Measurements from ENCODE around the gene ZNF316. TPM values are rescaled to one million over a fixed set of nuclear protein-coding genes. Genes with fewer than 3 reads are reported as not detected.

The ZNF316 gene
- total RNA-seq, result 10 to 100 TPM; 17.2 to 19.0 TPM

DNA sequence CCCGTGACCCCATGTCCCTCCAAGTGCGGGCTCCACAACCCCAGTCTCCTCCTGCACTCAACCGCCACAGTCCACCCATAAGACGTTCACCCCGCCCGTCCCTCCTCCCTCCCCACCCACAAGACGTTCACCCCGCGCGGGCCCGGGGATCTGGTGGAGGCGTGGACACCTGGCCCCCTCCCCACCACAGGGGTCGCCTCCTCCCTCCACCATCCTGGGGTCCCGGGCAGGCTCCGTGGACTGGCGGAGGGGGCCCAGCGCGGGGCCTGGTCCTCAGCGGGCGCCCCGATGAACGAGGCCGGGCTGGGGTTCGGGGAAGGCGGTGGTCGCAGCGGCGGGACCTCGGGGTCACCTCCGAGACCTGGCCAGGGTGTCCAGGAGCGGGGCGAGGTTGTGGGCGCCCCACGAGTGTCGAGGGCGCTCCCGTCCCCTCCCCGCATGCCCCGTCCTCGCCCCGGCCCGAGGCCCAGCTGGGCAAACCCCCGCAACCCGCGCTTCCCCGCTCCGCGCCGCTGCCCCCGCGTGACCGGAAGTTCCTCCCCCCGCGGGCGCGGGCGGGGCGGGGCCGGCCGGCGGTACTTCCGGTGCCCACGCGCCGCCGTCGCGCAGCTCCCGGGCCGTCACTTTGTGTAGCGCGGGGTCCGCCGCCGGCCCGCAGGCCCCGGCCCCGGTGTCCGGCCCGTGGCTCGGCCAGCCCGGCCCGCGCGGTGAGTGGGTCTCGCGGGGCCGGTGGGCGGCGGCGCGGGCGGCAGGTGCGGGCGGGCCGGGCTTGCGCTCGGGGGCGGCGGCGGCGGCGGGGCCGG is at the start of gene ZNF316:
Gene ZNF316, plus strand, starts transcription at position 578 of the 803 bp plus-strand sequence. CDS start 5,092 bp downstream, outside the sequence.
- Mint-ChIP-seq H3K36me3 (peaks cover 30% of the 10 kb centered on the region), H3K27me3 (no peaks in the 10 kb centered on the region), H3K4me3 (peak within 1 kb of the TSS; percentile 88), H3K27ac (peak within 1 kb of the TSS; percentile 91), H3K9me3 (peaks cover 2% of the 10 kb centered on the region), H3K4me1 (peaks cover 29% of the 10 kb centered on the region)
- peak; percentile 67 for DNase-seq

DNA sequence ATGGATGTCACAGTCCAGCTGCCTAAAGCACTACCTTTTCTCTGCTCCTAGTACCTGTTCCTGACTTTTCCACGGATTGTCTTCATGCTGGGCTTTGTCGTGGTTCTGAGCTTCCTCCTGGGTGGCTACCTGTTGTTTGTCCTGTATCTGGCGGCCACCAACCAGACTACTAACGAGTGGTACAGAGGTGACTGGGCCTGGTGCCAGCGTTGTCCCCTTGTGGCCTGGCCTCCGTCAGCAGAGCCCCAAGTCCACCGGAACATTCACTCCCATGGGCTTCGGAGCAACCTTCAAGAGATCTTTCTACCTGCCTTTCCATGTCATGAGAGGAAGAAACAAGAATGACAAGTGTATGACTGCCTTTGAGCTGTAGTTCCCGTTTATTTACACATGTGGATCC is 48.6 kb upstream of the ZNF316 start:
- Mint-ChIP-seq H3K4me3 (no peak overlapping the region), H3K36me3 (peaks cover 40% of the 10 kb centered on the region), H3K4me1 (peaks cover 21% of the 10 kb centered on the region), H3K9me3 (no peaks in the 10 kb centered on the region), H3K27ac (peak overlapping the region; percentile 31), H3K27me3 (no peaks in the 10 kb centered on the region)
- no peak for DNase-seq

DNA sequence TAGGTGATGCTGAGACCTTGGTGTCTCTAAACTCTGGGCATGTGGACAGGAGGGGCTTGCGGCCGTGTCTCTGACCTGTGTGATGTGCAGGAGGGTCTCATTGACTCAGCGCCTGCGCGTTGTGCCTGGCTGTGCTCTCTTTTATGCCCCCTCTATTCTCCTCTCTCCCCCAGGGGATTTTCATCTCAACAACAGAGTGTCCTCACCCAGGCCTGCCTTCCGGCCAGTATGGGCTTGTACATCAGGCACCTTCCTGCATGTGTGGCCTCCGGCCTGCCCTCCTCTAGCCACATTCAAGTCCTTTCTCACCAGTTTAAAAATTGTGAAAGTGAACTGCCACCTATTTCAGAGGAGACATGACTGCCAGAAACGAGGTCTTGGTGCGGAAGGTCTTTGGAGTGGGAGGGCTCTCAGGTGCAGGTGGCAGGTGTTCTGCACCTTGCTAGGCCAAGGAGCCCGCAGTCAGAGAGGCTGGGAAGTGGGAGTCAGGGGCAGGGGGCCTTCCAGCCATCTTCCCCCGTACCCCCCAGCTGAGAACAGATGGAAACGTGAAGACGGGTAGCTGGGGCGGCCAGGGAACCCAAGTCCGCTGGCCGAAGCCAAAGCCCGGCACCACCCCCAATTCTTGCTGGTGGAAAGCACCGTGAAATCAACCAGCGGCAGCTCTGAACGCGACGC is 47.8 kb upstream of the ZNF316 start:
- peaks cover 22% of the 10 kb centered on the region for H3K4me1 Mint-ChIP-seq
- peak overlapping the region; percentile 67 for H3K4me3 Mint-ChIP-seq
- H3K27ac Mint-ChIP-seq, result peak overlapping the region; percentile 60
- peaks cover 41% of the 10 kb centered on the region for H3K36me3 Mint-ChIP-seq
- no peaks in the 10 kb centered on the region for H3K27me3 Mint-ChIP-seq
- no peak for DNase-seq
- H3K9me3 Mint-ChIP-seq, result no peaks in the 10 kb centered on the region

DNA sequence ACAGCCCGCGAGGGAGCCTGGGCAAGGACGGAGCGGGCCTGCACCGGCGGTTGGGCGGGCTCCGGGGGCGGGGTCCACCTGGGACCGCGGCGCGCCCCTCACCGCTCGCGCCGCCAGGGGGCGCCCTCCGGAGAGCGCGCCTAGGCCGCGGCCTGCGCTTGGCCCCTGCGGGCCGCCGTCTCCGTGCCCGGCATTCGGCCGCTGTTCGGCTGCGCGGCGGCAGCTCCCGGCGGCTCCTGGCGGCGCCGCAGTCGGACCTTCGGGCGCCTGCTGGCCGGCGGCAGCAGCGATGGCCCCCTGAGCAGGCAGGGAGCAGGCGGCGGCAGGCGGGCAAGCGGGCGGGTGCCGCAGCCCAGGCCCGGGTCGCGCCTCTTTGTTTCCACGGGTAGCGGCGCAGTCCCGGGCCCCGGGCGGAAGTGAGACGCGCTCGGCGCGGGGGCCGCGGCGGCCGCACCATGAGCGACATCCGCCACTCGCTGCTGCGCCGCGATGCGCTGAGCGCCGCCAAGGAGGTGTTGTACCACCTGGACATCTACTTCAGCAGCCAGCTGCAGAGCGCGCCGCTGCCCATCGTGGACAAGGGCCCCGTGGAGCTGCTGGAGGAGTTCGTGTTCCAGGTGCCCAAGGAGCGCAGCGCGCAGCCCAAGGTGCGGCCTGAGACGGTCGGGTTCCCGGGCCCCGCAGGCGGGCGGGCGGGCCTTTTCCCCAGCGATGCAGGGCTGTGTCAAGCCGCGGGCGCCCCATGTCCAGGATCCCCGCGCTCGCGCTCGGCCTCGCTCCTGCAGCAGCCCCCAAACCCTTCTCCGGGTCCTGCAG is 47.1 kb upstream of the ZNF316 start, which contains the start of gene INTS15:
Gene INTS15, plus strand, starts transcription at position 193 of the 816 bp plus-strand sequence. Its CDS starts 263 bp downstream, at position 456.
- H3K36me3 Mint-ChIP-seq, result peaks cover 38% of the 10 kb centered on the region
- no peaks in the 10 kb centered on the region for H3K9me3 Mint-ChIP-seq
- H3K4me3 Mint-ChIP-seq, result peak within 1 kb of the TSS; percentile 98
- peak; percentile 91 for DNase-seq
- peaks cover 23% of the 10 kb centered on the region for H3K4me1 Mint-ChIP-seq
- H3K27ac Mint-ChIP-seq, result peak within 1 kb of the TSS; percentile 85
- H3K27me3 Mint-ChIP-seq, result no peaks in the 10 kb centered on the region

DNA sequence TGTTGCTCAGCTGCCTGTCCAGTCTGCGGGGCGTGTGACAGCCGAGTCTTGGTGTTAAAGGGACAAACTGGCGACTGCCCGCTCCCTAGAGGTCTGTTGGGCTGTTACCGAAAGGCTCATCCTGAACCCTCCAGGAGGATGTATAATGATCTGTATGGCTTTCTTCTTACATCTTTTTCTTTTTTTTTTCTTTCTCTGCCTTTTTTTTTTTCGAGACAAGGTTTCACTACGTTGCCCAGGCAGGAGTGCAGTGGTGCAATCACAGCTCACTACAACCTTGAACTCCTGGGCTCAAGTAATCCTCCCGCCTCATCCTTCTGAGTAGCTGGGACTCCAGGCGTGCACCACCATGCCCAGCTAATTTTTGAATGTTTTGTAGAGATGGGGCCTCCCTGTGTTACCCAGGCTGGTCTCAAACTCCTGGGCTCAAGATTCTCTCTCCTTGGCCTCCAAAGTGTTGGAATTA is 46.4 kb upstream of the ZNF316 start:
- H3K4me1 Mint-ChIP-seq, result peaks cover 23% of the 10 kb centered on the region
- peaks cover 36% of the 10 kb centered on the region for H3K36me3 Mint-ChIP-seq
- no peaks in the 10 kb centered on the region for H3K9me3 Mint-ChIP-seq

DNA sequence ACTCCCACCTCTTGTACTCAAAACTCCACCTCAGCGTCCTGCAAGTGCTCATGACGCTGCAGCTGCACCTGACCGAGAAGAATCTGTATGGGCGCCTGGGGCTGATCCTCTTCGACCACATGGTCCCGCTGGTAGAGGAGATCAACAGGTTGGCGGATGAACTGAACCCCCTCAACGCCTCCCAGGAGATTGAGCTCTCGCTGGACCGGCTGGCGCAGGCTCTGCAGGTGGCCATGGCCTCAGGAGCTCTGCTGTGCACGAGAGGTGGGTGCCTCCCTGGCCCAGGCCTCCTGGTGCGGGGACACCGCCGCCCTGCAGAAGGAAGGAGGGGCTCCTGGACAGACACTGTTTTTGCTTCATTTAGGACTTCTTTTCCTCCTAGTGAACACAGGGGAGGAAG is 37.0 kb upstream of the ZNF316 start:
- Mint-ChIP-seq H3K4me1 (peaks cover 3% of the 10 kb centered on the region), H3K27me3 (no peaks in the 10 kb centered on the region), H3K36me3 (peaks cover 19% of the 10 kb centered on the region), H3K9me3 (no peaks in the 10 kb centered on the region), H3K27ac (no peak overlapping the region), H3K4me3 (no peak overlapping the region)
- DNase-seq, result no peak

More for the DNA sequence above, 46.4 kb upstream of the ZNF316 start:
- Mint-ChIP-seq H3K27me3 (no peaks in the 10 kb centered on the region), H3K27ac (peak overlapping the region; percentile 85), H3K4me3 (peak overlapping the region; percentile 98)
- no peak for DNase-seq

DNA sequence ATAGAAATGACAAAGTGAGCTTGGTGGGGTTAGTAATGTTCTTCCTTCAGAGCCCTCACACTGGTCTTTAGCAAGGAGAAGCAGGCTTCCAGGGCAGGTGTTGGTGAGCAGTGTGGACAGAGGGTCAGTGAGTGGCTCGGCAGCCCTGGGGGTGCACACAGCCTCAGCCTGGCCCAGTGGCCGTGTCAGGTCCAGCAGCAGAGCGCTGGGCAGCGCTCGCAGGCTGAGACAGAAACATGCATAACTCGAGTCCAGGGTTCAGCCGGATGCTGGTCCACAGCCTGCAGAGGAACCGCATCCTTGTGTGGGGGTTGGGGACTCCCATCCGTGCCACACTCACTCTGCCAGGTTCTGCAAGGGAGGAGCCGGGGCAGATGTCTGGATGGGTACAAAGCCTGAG is 32.7 kb upstream of the ZNF316 start:
- H3K27me3 Mint-ChIP-seq, result no peaks in the 10 kb centered on the region
- peaks cover 5% of the 10 kb centered on the region for H3K4me1 Mint-ChIP-seq
- H3K9me3 Mint-ChIP-seq, result no peaks in the 10 kb centered on the region
- no peak for DNase-seq
- H3K4me3 Mint-ChIP-seq, result no peak overlapping the region
- peaks cover 17% of the 10 kb centered on the region for H3K36me3 Mint-ChIP-seq
- H3K27ac Mint-ChIP-seq, result no peak overlapping the region

DNA sequence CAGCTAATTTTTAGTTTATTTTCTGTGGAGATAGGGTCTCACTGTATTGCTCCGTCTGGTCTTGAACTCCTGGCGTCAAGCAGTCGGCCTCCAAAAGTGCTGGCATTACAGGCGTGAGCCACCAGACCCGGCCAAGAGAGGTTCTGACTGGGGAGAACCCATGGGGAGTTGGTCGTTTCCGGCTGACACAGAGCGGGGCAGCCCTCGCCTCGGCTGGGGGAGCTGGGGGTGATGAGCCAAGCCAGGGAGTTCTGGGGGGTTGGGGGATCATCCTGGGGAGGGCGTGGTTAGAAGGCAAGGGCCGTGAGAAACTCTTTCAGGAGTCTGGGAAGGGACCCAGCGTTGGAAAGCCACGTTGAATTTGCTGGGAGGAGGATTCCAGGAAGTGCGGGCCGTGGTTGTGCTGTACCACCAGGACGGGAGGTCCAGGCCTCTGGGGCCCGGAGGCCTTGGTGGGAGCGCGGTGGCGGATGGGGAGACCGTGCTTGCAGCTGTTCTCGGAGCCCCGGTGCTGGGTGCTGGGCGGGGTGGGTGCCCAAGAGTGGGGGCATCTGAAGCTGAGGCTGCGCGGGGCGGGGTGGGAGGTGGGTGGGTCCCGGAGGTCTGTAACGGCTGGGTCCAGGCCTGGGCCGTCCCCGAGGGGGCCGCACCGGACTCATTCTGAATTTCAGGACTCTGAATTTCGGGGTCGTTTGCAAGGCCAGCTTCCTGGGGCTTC is 30.1 kb upstream of the ZNF316 start:
- Mint-ChIP-seq H3K27me3 (no peaks in the 10 kb centered on the region), H3K27ac (no peak overlapping the region), H3K9me3 (no peaks in the 10 kb centered on the region), H3K36me3 (peaks cover 14% of the 10 kb centered on the region), H3K4me1 (peaks cover 4% of the 10 kb centered on the region), H3K4me3 (no peak overlapping the region)
- no peak for DNase-seq

DNA sequence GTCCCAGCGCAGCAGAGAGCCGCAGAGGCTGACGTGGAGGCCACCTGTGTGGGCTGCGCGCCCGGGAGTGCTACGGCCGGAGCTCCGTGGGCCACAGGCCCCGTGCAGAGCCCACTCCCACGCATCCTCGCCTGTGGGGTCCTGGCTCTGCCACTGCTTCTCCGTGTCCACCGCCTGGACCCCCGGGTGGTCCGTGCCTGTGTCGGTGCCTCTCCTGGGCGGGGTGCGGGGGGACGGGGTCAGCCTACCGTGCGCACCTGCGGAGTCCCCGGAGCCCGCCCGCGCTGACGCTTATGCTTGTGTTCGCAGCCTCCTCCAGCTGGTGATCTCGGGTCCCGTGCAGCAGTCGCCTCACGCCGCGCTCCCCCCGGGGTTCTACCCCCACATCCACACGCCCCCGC is 29.5 kb upstream of the ZNF316 start:
- Mint-ChIP-seq H3K36me3 (peaks cover 8% of the 10 kb centered on the region), H3K27ac (no peak overlapping the region), H3K4me1 (peaks cover 2% of the 10 kb centered on the region), H3K27me3 (no peaks in the 10 kb centered on the region), H3K4me3 (no peak overlapping the region), H3K9me3 (no peaks in the 10 kb centered on the region)
- no peak for DNase-seq

DNA sequence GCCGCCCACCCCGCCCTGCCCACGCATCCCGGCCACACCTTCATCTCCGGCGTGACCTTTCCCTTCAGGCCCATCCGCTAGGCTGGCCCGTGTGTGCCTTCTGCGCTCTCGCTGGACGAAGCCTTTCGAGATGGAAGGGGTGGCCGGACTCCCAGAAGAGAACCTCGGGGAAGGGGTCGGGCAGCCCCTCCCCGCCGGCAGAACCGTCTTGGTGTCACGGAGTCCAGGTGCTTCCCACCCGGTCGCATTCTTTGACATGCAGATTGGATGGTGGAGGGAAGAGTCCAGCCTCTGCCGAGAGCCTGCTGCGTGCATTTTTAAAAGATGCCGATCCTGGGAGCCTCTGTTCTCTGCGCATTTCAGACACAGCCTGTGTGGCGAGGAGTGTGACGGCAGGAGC is 29.0 kb upstream of the ZNF316 start:
- no peak overlapping the region for H3K4me3 Mint-ChIP-seq
- peaks cover 6% of the 10 kb centered on the region for H3K36me3 Mint-ChIP-seq
- no peaks in the 10 kb centered on the region for H3K27me3 Mint-ChIP-seq

DNA sequence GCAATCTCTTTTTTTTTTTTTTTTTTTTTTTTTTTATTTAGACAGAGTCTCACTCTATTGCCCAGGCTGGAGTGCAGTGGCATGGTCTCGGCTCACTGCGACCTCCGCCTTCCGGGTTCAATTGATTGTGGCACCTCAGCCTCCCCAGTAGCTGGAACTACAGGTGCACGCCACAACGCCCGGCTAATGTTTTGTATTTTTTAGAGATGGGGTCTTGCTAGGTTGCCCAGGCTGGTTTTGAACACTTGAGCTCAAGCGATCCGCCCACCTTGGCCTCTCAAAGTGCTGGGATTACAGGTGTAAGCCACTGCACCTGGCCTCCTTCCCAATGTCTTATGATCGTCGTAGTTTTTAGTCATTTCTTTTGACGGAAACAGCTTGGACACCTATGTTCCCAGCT is 28.3 kb upstream of the ZNF316 start:
- Mint-ChIP-seq H3K4me3 (no peak overlapping the region), H3K27ac (no peak overlapping the region), H3K36me3 (peaks cover 6% of the 10 kb centered on the region), H3K4me1 (peaks cover 2% of the 10 kb centered on the region), H3K27me3 (no peaks in the 10 kb centered on the region), H3K9me3 (no peaks in the 10 kb centered on the region)
- no peak for DNase-seq

More for the DNA sequence above, 29.0 kb upstream of the ZNF316 start:
- Mint-ChIP-seq H3K9me3 (no peaks in the 10 kb centered on the region), H3K4me1 (peaks cover 2% of the 10 kb centered on the region), H3K27ac (no peak overlapping the region)
- DNase-seq, result no peak

DNA sequence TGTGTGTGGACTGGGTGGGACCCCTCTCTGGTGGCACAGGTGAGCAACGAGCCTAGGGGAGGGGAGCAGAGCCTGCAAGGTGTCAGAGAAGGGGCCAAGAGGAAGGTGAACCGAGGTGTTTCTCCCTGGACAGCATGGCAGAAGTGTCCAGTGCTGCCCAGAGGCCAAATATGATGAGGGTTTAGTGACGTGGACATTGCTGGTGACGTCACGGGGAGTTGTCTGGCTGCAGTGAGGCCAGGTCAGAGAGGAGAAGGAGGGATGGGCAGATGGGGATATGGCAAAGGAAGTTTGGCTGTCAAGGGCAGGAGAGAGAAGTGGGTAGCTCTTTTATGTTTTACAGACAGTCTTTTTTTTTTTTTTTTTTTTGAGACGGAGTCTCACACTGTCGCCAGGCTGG is 24.3 kb upstream of the ZNF316 start:
- Mint-ChIP-seq H3K27me3 (no peaks in the 10 kb centered on the region), H3K36me3 (no peaks in the 10 kb centered on the region)

DNA sequence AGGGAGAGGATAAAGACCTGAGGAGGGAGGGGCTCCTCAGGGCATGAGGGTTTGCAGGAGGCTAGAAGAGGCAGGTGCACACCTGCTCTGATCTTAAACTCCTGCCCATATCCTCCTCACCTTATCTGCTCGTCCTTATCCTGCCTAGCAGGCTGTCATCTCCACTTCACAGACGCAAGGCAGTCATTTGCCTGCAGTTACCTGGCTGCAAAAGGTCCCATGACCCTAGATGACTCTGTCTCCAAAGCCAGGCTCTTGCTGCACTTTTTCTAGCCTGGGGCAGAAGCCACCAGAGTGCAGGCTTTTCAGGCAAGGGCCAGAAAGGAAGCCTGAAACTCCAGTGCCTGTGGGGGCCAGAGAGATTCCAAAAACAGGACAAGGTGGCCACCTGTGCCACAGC is 23.4 kb upstream of the ZNF316 start:
- Mint-ChIP-seq H3K27ac (no peak overlapping the region), H3K9me3 (no peaks in the 10 kb centered on the region), H3K27me3 (no peaks in the 10 kb centered on the region), H3K36me3 (no peaks in the 10 kb centered on the region), H3K4me3 (no peak overlapping the region), H3K4me1 (peaks cover 5% of the 10 kb centered on the region)
- no peak for DNase-seq

More for the DNA sequence above, 24.3 kb upstream of the ZNF316 start:
- Mint-ChIP-seq H3K9me3 (no peaks in the 10 kb centered on the region), H3K4me1 (peaks cover 5% of the 10 kb centered on the region), H3K4me3 (no peak overlapping the region), H3K27ac (no peak overlapping the region)
- no peak for DNase-seq

DNA sequence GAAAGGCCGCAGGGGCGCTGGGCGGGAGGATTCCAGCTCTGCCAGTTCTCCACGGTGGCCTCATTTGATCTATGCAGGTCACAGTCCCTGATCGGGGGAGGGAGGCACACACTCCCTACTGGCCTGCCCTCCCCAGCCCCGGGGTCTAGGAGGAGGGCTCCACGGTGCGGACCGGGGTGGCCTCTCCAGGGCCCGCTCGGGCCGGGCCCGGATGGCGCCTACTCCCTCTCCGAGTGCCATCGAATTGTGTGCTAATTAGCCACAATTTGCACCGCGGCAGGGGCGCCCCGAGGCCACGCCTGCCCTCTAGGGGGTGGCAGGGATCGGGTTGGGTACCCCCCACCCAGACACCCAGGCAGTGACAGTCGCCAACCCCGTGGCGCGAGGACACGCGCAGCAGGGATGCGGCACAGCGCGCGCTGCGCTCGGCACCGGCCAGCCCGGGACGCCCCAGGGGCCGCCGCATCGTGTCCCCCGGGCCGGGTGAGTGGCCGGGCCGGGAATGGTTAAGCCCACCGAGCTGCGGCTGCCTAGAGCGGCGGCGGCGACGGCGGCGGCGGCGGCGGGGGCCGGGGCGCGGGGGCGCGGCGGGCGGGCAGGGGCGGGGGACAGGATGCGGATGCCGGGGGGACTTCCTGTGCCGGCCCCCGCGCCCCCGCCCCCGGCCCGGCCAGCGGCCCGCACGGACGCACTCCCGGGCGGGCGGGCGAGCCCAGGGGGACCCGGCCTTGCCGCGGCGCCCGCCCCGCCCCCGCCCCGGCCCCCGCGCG is 22.0 kb upstream of the ZNF316 start, which contains the start of gene ZNF853:
Gene ZNF853, plus strand, starts transcription at position 658 of the 770 bp plus-strand sequence. CDS start 565 bp downstream, outside the sequence.
- Mint-ChIP-seq H3K4me3 (peak within 1 kb of the TSS; percentile 66), H3K36me3 (no peaks in the 10 kb centered on the region), H3K27me3 (no peaks in the 10 kb centered on the region), H3K4me1 (peaks cover 12% of the 10 kb centered on the region), H3K27ac (peak within 1 kb of the TSS; percentile 51), H3K9me3 (no peaks in the 10 kb centered on the region)
- DNase-seq, result peak; percentile 20
